HAP-1 (cell line): ENCODE data around the gene SH3TC1.

ENCODE experiments used
- DNase-seq, 2 experiments: peaks; one replicate each; pipeline ENCODE4 v3.0.0-alpha.2; 2016 to 2020; ENCODE audit warnings: low spot score in 2 of 2
- H3K27me3 ChIP-seq: fragments of 250-450 bp; sonication (Bioruptor Pico); 2 replicates; pipeline ENCODE4 v1.5.1; 2020; ENCODE audit warnings: low read depth, mild to moderate bottlenecking, moderate library complexity
- H3K36me3 ChIP-seq: fragments of 250-450 bp; sonication (Bioruptor Pico); replicated peaks from 2 replicates; pipeline ENCODE4 v1.5.1; 2020; ENCODE audit warnings: mild to moderate bottlenecking
- H3K4me1 ChIP-seq: fragments of 250-450 bp; sonication (Bioruptor Pico); 2 replicates; pipeline ENCODE4 v1.5.1; 2020; ENCODE audit warnings: mild to moderate bottlenecking
- H3K4me3 ChIP-seq: fragments of 250-450 bp; sonication (Bioruptor Pico); 2 replicates; pipeline ENCODE4 v1.5.1; 2020; ENCODE audit warnings: mild to moderate bottlenecking, moderate library complexity
- H3K9me3 ChIP-seq: fragments of 250-450 bp; sonication (Bioruptor Pico); 2 replicates; pipeline ENCODE4 v1.5.1; 2020; ENCODE audit warnings: mild to moderate bottlenecking, moderate library complexity
- in situ Hi-C: fragments of 300-500 bp; cut with MboI; formaldehyde crosslinking; loops from 3 replicates; pipeline ENCODE4 v1.14.3; 2020; ENCODE audit warnings: low sequenced_read_pairs, inconsistent platforms, mixed read lengths

SH3TC1 gene

DNA sequence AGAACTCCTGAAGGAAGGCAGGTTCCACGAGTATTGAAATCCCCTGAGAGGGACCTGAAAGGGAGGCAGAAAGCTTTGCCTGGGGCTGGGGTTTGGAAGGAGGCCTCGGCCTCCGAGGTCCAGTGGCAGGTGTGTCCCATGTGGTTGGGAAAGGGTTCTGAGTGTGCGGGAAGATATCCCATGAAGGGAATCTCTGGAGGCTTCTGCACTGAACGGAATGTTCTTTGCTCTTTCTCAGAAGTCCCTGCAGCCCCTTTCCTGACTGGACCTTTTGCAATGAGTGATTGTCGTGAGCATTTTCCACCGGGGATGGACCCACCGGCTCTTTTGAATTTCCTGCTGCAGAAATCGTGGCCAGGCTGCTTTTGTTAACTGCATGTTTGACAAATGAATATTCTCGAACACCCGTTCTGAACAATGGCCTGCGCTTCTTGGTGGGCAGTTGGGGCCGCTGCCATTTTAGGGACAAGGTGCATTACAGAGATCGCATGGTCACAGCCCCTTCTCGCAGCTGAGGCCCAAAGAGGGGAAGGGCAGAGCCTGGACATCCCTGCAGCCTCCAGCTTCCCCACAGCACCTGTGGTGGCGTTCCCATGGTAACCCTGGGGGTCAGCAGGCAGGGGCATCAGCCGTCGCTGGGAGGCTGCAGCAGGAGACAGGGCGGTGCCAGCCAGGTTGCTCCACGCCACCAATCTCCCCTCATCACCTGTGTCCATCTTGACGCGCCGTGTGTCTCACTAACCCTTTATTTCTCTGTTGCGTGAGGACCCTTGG lies 52.2 kb downstream of the SH3TC1 start:
- no peaks in the 10 kb centered on the region for H3K27me3 ChIP-seq
- H3K4me3 ChIP-seq, result no peak overlapping the region
- no peaks in the 10 kb centered on the region for H3K4me1 ChIP-seq
- no peaks in the 10 kb centered on the region for H3K36me3 ChIP-seq
- in situ Hi-C loops, result no loop called here
- DNase-seq, result no peak
- no peaks in the 10 kb centered on the region for H3K9me3 ChIP-seq

DNA sequence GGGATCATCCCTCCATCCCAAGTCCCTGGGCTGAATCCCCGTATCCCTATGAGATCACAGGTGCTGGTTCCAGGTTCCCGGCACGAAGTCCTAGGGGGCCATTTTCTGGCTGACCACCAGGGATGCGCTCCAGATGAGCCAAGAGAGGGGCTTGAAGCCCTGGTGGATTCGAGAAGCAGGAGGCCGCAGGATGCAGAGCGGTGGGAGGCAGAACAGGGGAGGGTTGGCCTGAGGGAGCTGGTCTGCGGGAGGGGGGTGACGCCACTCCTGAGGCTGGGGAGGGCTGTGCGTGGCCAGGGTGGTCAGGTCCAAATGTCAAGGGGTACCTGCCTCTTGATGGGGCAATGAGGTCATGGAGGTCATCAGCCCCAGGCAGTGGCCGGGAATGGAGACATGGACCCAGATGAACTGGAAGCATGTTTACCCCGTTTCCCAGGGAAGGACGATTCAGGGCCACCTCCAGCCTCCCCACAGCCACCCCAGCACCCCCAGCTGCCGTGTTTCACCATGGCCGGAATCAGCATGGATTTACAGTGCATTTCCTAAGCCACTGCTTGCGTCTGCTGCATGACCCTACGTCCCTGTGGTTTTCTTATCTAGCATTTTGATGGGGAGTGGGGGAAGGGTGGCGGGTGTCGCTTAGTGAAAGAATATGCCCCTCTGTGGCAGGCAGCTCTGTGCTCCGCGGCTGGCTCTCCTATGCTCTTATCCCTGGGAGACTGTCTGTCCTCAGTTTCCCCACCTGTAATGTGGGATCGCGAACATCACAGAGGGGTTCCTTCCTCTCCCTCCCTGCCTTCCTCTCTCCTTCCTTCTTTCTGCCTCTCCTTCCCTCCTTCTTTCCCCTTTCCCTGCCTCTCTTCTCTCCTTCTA lies 53.4 kb downstream of the SH3TC1 start:
- Histone ChIP-seq H3K27me3 (no peaks in the 10 kb centered on the region), H3K36me3 (no peaks in the 10 kb centered on the region), H3K9me3 (no peaks in the 10 kb centered on the region), H3K4me3 (no peak overlapping the region), H3K4me1 (no peaks in the 10 kb centered on the region)
- DNase-seq, result no peak
- in situ Hi-C loops, result no loop called here

DNA sequence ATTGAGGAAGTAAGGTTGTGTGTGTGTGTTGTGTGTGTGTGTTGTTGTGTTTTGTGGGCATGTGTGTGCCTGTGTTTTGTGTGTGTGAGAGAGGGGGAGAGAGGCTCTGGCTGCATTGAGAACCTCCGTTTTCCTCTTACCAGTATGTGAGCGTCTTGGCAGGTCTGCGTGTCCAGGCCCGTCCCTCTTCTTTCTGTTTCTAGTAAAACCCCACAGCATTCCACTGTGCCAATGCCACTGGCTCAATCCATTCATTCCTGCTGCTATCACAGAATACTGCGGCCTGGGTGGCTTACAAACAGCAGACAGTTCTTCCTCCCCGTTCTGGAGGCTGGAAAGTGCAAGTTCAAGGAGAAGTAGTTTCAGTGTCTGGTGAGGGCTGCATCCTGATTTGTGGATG lies 55.0 kb downstream of the SH3TC1 start:
- no peaks in the 10 kb centered on the region for H3K36me3 ChIP-seq
- DNase-seq, result no peak
- no peaks in the 10 kb centered on the region for H3K27me3 ChIP-seq
- in situ Hi-C loops, result no loop called here
- no peaks in the 10 kb centered on the region for H3K4me1 ChIP-seq
- H3K9me3 ChIP-seq, result no peaks in the 10 kb centered on the region
- H3K4me3 ChIP-seq, result no peak overlapping the region

DNA sequence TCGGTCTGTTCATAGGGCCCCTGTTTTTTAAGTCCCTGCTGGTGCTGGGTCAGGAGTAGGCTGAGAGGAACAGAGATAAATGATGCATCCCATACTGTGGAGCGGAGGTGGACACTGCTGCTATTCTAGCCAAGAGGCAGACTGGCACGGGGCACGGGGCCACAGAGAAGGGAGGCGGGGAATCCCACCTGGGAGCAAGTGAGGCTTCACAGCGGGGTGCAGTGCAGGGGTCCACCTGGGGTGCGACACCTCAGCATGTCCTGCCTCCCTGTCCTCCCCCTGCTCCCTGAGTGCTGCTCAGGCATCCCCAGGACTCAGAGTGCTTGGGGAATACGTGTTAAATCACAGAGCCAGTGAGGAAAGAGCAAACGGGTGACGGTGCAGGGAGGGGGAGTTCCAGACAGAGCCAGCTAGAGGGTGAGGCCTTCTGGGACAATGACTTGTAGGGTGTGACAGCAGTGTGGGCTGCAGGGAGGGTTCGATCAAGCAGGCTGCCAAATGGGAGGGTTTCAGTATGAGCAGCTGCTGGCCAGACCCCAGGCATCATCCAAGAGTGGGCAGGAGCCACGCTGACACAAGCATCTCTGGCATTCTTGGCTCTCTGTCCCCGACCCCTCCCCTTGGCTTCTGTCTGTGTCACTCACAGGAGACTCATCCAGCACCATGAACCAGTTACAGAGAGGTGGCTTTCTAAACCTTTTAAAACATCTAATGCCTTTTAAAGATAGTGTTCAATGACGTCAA lies 56.8 kb downstream of the SH3TC1 start:
- Histone ChIP-seq H3K9me3 (no peaks in the 10 kb centered on the region), H3K4me1 (no peaks in the 10 kb centered on the region), H3K36me3 (no peaks in the 10 kb centered on the region), H3K27me3 (no peaks in the 10 kb centered on the region), H3K4me3 (no peak overlapping the region)
- in situ Hi-C loops, result no loop called here
- no peak for DNase-seq

DNA sequence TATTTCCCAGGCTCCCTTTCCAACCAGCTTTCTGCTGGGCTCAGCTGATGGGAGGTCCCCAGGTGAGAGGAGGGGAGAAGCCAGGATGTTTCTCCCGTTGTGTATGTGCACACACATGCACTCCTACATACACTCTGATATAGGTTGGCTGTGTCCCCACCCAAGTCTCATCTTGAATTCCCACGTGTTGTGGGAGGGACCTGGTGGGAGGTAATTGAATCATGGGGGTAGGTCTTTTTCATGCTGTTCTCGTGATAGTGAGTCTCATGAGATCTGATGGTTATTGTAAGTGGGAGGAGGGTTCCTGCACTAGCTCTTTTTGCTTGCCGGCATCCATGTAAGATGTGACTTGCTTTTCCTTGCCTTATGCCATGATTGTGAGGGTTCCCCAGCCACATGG lies 58.8 kb downstream of the SH3TC1 start:
- in situ Hi-C loops, result no loop called here
- Histone ChIP-seq H3K4me3 (no peak overlapping the region), H3K27me3 (no peaks in the 10 kb centered on the region), H3K4me1 (no peaks in the 10 kb centered on the region), H3K36me3 (no peaks in the 10 kb centered on the region), H3K9me3 (no peaks in the 10 kb centered on the region)
- no peak for DNase-seq

GRCh38 chr4:8258552-8259212 lies 59.6 kb downstream of the SH3TC1 start:
- Histone ChIP-seq H3K4me1 (no peaks in the 10 kb centered on the region), H3K9me3 (no peaks in the 10 kb centered on the region), H3K27me3 (no peaks in the 10 kb centered on the region), H3K4me3 (no peak overlapping the region), H3K36me3 (no peaks in the 10 kb centered on the region)
- no peak for DNase-seq
- in situ Hi-C loops, result no loop called here

- Histone ChIP-seq H3K27me3 (no peaks in the 10 kb centered on the region), H3K9me3 (no peaks in the 10 kb centered on the region), H3K36me3 (no peaks in the 10 kb centered on the region), H3K4me1 (no peaks in the 10 kb centered on the region), H3K4me3 (no peak overlapping the region)
- in situ Hi-C loops, result no loop called here
- no peak for DNase-seq
Measured at GRCh38 chr4:8259743-8260430, 60.8 kb downstream of the SH3TC1 start.

DNA sequence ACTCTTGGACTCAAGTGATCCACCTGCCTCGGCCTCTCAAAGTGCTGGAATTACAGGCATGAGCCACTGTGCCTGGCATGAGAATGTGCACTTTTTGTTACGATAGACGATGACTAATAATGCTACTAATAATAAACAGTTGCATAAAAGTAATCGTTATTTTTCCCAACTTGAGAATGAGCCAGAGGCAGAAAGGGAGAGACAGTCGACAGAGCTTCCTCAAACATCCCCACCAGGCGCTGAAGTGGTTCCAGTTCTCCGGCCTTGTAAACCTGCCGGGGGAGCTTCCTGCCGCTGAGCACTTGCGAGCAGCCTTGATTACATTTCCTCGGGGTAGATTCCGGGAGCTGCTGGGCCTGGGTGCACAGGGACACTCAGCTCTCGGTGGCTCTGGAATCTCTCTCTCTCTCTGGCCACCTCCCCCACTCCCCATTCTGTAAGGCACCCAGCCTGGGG lies 61.6 kb downstream of the SH3TC1 start:
- Histone ChIP-seq H3K36me3 (no peaks in the 10 kb centered on the region), H3K4me1 (no peaks in the 10 kb centered on the region), H3K4me3 (no peak overlapping the region), H3K27me3 (no peaks in the 10 kb centered on the region), H3K9me3 (no peaks in the 10 kb centered on the region)
- in situ Hi-C loops, result no loop called here
- no peak for DNase-seq

- Histone ChIP-seq H3K9me3 (no peaks in the 10 kb centered on the region), H3K4me3 (no peak overlapping the region), H3K27me3 (no peaks in the 10 kb centered on the region), H3K36me3 (no peaks in the 10 kb centered on the region), H3K4me1 (no peaks in the 10 kb centered on the region)
- no peak for DNase-seq
- in situ Hi-C loops, result no loop called here
Measured at GRCh38 chr4:8261851-8262535, 62.9 kb downstream of the SH3TC1 start.

- Histone ChIP-seq H3K36me3 (no peaks in the 10 kb centered on the region), H3K4me3 (no peak overlapping the region), H3K9me3 (no peaks in the 10 kb centered on the region), H3K27me3 (no peaks in the 10 kb centered on the region), H3K4me1 (no peaks in the 10 kb centered on the region)
- in situ Hi-C loops, result no loop called here
- no peak for DNase-seq
Measured at GRCh38 chr4:8262637-8263322, 63.7 kb downstream of the SH3TC1 start.

DNA sequence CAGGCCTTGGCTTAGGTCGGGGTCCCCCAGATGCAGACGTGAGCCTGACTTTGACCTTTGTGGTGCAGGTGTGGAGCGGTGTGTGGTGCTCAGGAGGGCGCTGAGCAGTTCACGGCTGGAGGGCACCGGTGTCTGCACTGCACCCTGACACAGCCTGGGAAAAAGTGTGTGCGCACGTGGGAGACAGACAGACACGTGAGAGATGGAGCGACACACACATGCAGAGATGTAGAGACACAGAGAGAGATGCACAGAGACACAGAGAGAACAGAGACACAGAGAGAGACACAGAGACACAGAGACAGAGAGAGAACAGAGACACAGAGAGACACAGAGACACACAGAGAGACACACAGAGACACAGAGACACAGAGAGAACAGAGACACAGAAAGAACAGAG lies 64.3 kb downstream of the SH3TC1 start:
- H3K27me3 ChIP-seq, result no peaks in the 10 kb centered on the region
- in situ Hi-C loops, result no loop called here
- no peaks in the 10 kb centered on the region for H3K36me3 ChIP-seq
- H3K4me3 ChIP-seq, result no peak overlapping the region
- H3K4me1 ChIP-seq, result no peaks in the 10 kb centered on the region
- no peaks in the 10 kb centered on the region for H3K9me3 ChIP-seq
- no peak for DNase-seq

- no peak for DNase-seq
- Histone ChIP-seq H3K27me3 (no peaks in the 10 kb centered on the region), H3K36me3 (no peaks in the 10 kb centered on the region), H3K4me3 (no peak overlapping the region), H3K4me1 (no peaks in the 10 kb centered on the region), H3K9me3 (no peaks in the 10 kb centered on the region)
- in situ Hi-C loops, result no loop called here
Measured at GRCh38 chr4:8264106-8264505, 65.0 kb downstream of the SH3TC1 start.
